ENCODE results near the gene HOXA4. TPM values are rescaled to one million over a fixed set of nuclear protein-coding genes. Genes with fewer than 3 reads are reported as not detected.
A peak's percentile ranks its signal among the peaks of the same experiment; 100 is the strongest.

The HOXA4 gene
- total RNA-seq, 2 donors from 2014 or later = 0.78 to 1.6 TPM

DNA sequence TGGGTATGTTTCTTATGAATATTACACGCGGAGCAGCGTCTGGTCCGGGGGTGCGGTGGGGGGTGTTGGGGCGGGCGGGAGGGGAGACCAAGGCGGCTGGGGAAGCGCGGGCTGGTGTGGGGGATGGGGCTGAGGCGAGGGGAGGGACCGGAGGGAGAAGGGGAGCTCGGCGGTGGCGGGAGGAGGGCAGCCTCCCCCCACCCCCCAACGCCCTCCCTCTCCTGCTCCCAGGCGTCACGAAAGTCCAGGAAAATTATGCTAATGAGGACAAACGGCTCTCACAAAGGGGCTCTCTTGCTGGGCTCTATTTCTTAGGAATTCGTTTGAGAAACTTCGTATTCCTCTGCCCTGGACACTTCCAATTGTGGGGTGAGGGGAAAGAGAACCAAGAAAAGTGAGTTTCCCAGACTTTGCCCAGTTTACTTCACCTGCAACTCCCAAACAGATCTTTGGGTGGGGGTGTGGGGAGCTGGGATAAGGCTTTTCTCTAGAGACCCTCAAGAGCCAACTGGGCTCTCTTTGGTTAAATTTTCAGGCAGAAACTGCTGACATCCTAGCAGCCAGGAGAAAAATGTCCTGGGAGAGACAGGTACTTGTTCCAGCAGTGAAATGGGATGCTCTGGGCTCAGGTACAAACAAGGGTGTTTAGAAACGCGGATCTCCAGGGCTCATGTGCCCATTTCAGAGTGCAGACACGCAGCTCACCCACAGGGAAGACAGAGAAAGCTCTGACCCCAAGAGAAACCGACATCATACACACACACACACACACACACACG, 16.4 kb downstream of the HOXA4 start:
- Histone ChIP-seq H3K4me3 (no peak overlapping the region), H3K36me3 (replicated peaks in 1 of 2; ENCODE audit: insufficient read depth in 1 of 2, low read depth in 2 of 2) (no peaks in the 10 kb centered on the region)
- intact Hi-C loops (cut with DNase I) = no loop called here

GRCh38 chr7:27112955-27113949, 17.3 kb downstream of the HOXA4 start:
- peaks cover 12% of the 10 kb centered on the region for H3K4me1 ChIP-seq
- TF ChIP-seq POLR2A (IDR thresholded peaks at IDR 0.05) (peak in 2 of 3 donors; percentile 18 to 37), CTCF (IDR thresholded peaks at IDR 0.05) (no peak)

More for the DNA sequence above, 16.4 kb downstream of the HOXA4 start:
- H3K27me3 ChIP-seq = peaks cover 5 to 21% of the 10 kb centered on the region in 2 donors
- 11 to 18% methylated on average over 14 to 19 of the region's 26 CpGs for WGBS, 2 donors
- TF ChIP-seq POLR2A (IDR thresholded peaks at IDR 0.05) = no peak
- no peak for TF ChIP-seq CTCF (IDR thresholded peaks at IDR 0.05)
- no peak for DNase-seq
- H3K9me3 ChIP-seq = no peaks in the 10 kb centered on the region
- H3K27ac ChIP-seq = peak overlapping the region; percentile 4 to 62 (median 46)
- no peak for ATAC-seq
- peaks cover 8% of the 10 kb centered on the region for H3K4me1 ChIP-seq

DNA sequence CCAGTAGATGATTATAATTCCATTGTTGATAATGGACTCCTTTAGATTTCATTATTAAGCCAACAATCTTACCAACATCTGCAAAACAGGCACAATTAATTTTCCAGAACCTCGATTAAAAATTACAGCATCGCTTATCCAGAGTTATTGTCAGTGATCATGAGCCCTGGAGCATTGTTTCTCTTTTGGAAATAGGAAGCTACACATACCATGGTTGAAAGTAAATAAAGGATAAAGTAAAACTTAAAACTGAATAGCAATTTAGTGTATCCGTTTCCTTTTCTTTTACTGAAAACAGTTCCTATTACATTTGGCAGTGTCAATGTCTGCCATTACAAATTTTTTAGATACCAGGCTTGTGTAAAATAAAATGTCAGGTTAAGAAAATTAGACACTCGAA, 18.2 kb downstream of the HOXA4 start:
- 28 to 33% methylated on average over 4 of the region's 4 CpGs for WGBS, 2 donors

More at GRCh38 chr7:27112955-27113949, 17.3 kb downstream of the HOXA4 start:
- Histone ChIP-seq H3K9me3 (no peaks in the 10 kb centered on the region), H3K27me3 (peaks cover 5 to 26% of the 10 kb centered on the region in 2 donors), H3K27ac (peak overlapping the region in 3 of 4 donors; percentile 51 to 62 (median 62)), H3K4me3 (no peak overlapping the region), H3K36me3 (replicated peaks in 1 of 2; ENCODE audit: insufficient read depth in 1 of 2, low read depth in 2 of 2) (no peaks in the 10 kb centered on the region)
- DNase-seq (peak in 1 of 4 donors; percentile 45), ATAC-seq (no peak)
- intact Hi-C loops (cut with DNase I) = no loop called here
- WGBS, 2 donors = 8 to 19% methylated on average over 19 to 44 of the region's 57 CpGs

DNA sequence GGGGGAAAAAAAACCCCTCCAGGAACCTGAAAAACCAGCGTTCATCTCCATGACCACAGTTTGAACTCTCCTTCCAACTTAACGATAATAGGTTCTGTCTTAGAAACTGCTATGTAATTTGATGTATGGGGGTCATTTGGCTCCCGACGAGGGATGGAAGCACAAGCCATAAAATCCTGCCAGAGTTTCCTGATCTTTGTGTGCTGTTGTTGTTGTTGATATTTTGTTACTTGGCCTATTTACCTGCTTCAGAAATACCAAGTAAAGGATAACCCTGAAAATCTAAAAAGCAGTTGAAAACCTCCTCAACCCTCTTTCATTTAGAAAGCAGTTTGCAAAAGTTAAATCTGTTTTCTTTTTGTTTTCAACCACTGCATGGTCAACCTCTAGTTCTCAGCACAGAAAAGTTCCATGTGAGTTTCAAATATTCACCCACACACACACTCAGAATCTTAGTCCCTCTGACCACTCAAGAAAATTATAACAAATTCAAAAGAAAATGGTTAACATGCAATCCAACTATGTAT, 18.7 kb downstream of the HOXA4 start:
- Histone ChIP-seq H3K36me3 (replicated peaks in 1 of 2; ENCODE audit: insufficient read depth in 1 of 2, low read depth in 2 of 2) (no peaks in the 10 kb centered on the region), H3K27me3 (peaks cover 5 to 32% of the 10 kb centered on the region in 2 donors), H3K27ac (peak overlapping the region in 1 of 4 donors; percentile 34), H3K4me1 (peaks cover 12% of the 10 kb centered on the region), H3K4me3 (no peak overlapping the region), H3K9me3 (no peaks in the 10 kb centered on the region)
- ATAC-seq (no peak), DNase-seq (no peak)
- TF ChIP-seq CTCF (IDR thresholded peaks at IDR 0.05) (no peak), POLR2A (IDR thresholded peaks at IDR 0.05) (no peak)
- intact Hi-C loops (cut with DNase I) = no loop called here
- 12 to 17% methylated on average over 4 of the region's 4 CpGs for WGBS, 2 donors

More for the DNA sequence above, 18.2 kb downstream of the HOXA4 start:
- TF ChIP-seq POLR2A (IDR thresholded peaks at IDR 0.05) (no peak), CTCF (IDR thresholded peaks at IDR 0.05) (no peak)
- no peaks in the 10 kb centered on the region for H3K9me3 ChIP-seq
- intact Hi-C loops (cut with DNase I) = no loop called here
- H3K4me3 ChIP-seq = no peak overlapping the region
- ATAC-seq (no peak), DNase-seq (no peak)
- no peak overlapping the region for H3K27ac ChIP-seq
- H3K4me1 ChIP-seq = peaks cover 12% of the 10 kb centered on the region
- peaks cover 5 to 26% of the 10 kb centered on the region in 2 donors for H3K27me3 ChIP-seq
- H3K36me3 ChIP-seq (replicated peaks in 1 of 2; ENCODE audit: insufficient read depth in 1 of 2, low read depth in 2 of 2) = no peaks in the 10 kb centered on the region

Data from body of pancreas (tissue), 4 donors.